A375 (cell line): Measurements from ENCODE around the gene HFE. TPM values are rescaled to one million over a fixed set of nuclear protein-coding genes. Genes with fewer than 3 reads are reported as not detected.

Experiments used
- total RNA-seq: library from RNA; depleted of rRNA; stranded (reverse); fragments of >200 nt; shearing (Covaris generic); gene quantifications from 2 replicates; pipeline ENCODE4 v1.2.3, GENCODE V29; 2014; rRNA removed

HFE gene
- total RNA-seq, result 4.1 and 4.5 TPM in 2 replicates

GRCh38 chr6:26087284-26088115 lies at the start of gene HFE:
TSS of gene HFE (plus strand) at chr6:26087429. CDS start at chr6:26087441, 12 bp downstream.

Other genes with a start within 250 kb of the HFE start
- not detected in 2 replicates for gene SLC17A3, start 213.2 kb upstream of the HFE start, total RNA-seq
- gene SLC17A2, start 156.7 kb upstream of the HFE start, total RNA-seq, result not detected in 2 replicates
- 4.1 and 4.3 TPM in 2 replicates for gene TRIM38, start 124.6 kb upstream of the HFE start, total RNA-seq